ENCODE results near the gene MPPED2. TPM values are rescaled to one million over a fixed set of nuclear protein-coding genes. Genes with fewer than 3 reads are reported as not detected.

Gene MPPED2
- total RNA-seq, 1 donor from 2014 or later = 1.6 TPM

DNA sequence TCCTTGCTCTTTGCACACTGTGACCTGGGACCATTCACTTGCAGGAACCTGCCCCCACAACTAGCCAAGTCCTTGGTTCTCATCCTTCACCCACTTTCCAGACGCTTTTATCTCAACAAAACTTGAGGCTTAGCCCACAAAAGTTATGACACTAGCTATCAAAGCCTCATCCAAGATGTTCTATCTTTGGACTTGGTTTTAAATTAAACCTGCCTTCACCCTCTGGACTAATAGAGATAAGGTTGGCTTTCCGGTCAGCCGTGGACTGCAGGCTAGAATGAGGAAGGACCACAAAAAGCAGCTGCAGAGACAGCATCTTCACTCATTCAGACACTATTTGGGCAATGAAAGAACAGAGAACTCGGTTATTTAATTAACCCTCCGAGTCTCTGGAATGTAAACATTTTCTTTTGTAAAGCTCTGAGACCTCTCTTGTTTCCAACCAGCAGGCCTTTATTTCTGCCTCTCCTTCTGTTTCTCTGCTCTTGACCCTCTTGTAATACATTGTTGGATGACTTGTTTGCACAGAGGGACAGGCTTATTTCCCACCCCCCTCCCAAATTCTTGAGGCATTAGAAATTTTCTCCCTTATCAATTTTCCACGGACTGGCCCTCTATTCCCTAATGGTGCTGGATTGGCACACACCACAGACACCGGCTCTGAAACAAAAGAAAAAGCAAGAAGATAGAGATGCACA lies 221.9 kb downstream of the MPPED2 start:
- Histone ChIP-seq H3K36me3 (ENCODE audit: insufficient read depth, low read length) (no peaks in the 10 kb centered on the region), H4K20me1 (ENCODE audit: insufficient read depth, low read length) (no peaks in the 10 kb centered on the region), H3K27ac (ENCODE audit: low read depth, low read length) (no peak overlapping the region), H3K79me2 (ENCODE audit: insufficient read depth, low read length) (no peaks in the 10 kb centered on the region), H3K4me2 (ENCODE audit: low read length) (no peak overlapping the region), H3K4me1 (ENCODE audit: insufficient read depth, low read length) (no peaks in the 10 kb centered on the region), H3K4me3 (ENCODE audit: insufficient read depth, low read depth, low read length) (no peak overlapping the region), H2AFZ (ENCODE audit: low read depth, low read length) (no peak overlapping the region), H3K9ac (ENCODE audit: low read length) (no peak overlapping the region), H3K9me3 (ENCODE audit: insufficient read depth, low read depth, low read length) (no peaks in the 10 kb centered on the region), H3K27me3 (ENCODE audit: insufficient read depth, low read length) (no peaks in the 10 kb centered on the region)
- peaks cover 2% of the 10 kb centered on the region for H3K9me3 Mint-ChIP-seq (ENCODE audit: unreplicated experiment)
- H3K4me3 Mint-ChIP-seq (ENCODE audit: unreplicated experiment) = no peak overlapping the region
- no peak for DNase-seq (ENCODE audit: low read depth)
- no peak for FAIRE-seq
- TF ChIP-seq, protein P1, sequence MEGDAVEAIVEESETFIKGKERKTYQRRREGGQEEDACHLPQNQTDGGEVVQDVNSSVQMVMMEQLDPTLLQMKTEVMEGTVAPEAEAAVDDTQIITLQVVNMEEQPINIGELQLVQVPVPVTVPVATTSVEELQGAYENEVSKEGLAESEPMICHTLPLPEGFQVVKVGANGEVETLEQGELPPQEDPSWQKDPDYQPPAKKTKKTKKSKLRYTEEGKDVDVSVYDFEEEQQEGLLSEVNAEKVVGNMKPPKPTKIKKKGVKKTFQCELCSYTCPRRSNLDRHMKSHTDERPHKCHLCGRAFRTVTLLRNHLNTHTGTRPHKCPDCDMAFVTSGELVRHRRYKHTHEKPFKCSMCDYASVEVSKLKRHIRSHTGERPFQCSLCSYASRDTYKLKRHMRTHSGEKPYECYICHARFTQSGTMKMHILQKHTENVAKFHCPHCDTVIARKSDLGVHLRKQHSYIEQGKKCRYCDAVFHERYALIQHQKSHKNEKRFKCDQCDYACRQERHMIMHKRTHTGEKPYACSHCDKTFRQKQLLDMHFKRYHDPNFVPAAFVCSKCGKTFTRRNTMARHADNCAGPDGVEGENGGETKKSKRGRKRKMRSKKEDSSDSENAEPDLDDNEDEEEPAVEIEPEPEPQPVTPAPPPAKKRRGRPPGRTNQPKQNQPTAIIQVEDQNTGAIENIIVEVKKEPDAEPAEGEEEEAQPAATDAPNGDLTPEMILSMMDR (IDR thresholded peaks at IDR 0.05; ENCODE audit: insufficient read depth, low read depth, low read length) = no peak
- H3K27me3 Mint-ChIP-seq (ENCODE audit: low read depth, unreplicated experiment) = peaks cover 1% of the 10 kb centered on the region
- H3K36me3 Mint-ChIP-seq (ENCODE audit: low read depth, unreplicated experiment) = no peaks in the 10 kb centered on the region
- H3K4me1 Mint-ChIP-seq (ENCODE audit: low read depth, unreplicated experiment) = peaks cover 6% of the 10 kb centered on the region
- H3K27ac Mint-ChIP-seq (ENCODE audit: unreplicated experiment) = no peak overlapping the region

DNA sequence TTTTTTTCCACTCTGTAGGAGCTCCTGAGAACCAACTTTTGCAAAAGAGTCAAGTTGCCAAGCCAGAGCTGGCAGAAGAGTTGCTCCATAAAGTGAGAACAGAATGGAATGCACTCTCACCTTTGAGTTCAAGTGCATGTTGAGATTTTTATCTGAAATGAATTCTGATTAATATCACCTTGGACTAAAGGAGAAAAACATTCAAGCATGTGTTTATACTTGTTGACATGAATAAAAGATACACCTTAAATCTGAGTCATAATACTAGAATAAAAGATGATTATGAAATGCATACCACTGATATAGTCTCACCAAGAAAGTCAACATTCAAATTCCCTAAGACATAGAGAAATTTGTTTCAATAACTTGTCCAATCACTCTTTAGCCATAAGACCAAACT lies 225.4 kb downstream of the MPPED2 start:
- Mint-ChIP-seq H3K36me3 (ENCODE audit: low read depth, unreplicated experiment) (no peaks in the 10 kb centered on the region), H3K27ac (ENCODE audit: unreplicated experiment) (no peak overlapping the region), H3K4me3 (ENCODE audit: unreplicated experiment) (no peak overlapping the region), H3K9me3 (ENCODE audit: unreplicated experiment) (peaks cover 2% of the 10 kb centered on the region), H3K27me3 (ENCODE audit: low read depth, unreplicated experiment) (peaks cover 5% of the 10 kb centered on the region), H3K4me1 (ENCODE audit: low read depth, unreplicated experiment) (peaks cover 6% of the 10 kb centered on the region)
- DNase-seq (ENCODE audit: low read depth) (no peak), FAIRE-seq (no peak)
- no peak overlapping the region for H3K9ac ChIP-seq (ENCODE audit: low read length)
- H3K4me3 ChIP-seq (ENCODE audit: insufficient read depth, low read depth, low read length) = no peak overlapping the region
- H3K27me3 ChIP-seq (ENCODE audit: insufficient read depth, low read length) = no peaks in the 10 kb centered on the region
- H2AFZ ChIP-seq (ENCODE audit: low read depth, low read length) = no peak overlapping the region
- no peak overlapping the region for H3K4me2 ChIP-seq (ENCODE audit: low read length)
- H3K9me3 ChIP-seq (ENCODE audit: insufficient read depth, low read depth, low read length) = no peaks in the 10 kb centered on the region
- H3K4me1 ChIP-seq (ENCODE audit: insufficient read depth, low read length) = no peaks in the 10 kb centered on the region
- H4K20me1 ChIP-seq (ENCODE audit: insufficient read depth, low read length) = no peaks in the 10 kb centered on the region
- no peak for TF ChIP-seq EZH2 (IDR thresholded peaks at IDR 0.05; ENCODE audit: insufficient read depth, low read length)
- TF ChIP-seq, protein P1 (IDR thresholded peaks at IDR 0.05; ENCODE audit: insufficient read depth, low read depth, low read length) = no peak
- H3K36me3 ChIP-seq (ENCODE audit: insufficient read depth, low read length) = no peaks in the 10 kb centered on the region
- no peaks in the 10 kb centered on the region for H3K79me2 ChIP-seq (ENCODE audit: insufficient read depth, low read length)
- H3K27ac ChIP-seq (ENCODE audit: low read depth, low read length) = no peak overlapping the region
